Measurements from ENCODE around the gene TRAPPC12.

DNA sequence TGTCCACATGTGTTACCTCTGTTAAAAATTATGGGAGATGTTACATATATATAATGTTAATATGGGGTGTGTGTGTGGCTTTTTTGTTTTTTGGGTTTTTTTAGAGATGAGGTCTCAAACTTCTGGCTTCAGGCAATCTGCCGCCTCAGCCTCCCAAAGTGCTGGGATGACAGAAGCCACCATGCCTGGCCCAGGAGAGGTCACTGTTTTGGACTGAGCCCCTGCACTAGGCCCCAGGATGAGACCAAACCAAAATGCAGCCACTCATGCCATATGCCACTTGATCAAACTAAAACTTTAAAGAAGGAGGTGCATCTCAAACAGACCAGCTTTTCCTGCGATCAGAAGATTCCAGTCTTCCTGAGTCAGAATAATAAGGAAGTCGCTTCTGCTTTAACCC, 137.3 kb downstream of the TRAPPC12 start:
- TF ChIP-seq, protein P1, sequence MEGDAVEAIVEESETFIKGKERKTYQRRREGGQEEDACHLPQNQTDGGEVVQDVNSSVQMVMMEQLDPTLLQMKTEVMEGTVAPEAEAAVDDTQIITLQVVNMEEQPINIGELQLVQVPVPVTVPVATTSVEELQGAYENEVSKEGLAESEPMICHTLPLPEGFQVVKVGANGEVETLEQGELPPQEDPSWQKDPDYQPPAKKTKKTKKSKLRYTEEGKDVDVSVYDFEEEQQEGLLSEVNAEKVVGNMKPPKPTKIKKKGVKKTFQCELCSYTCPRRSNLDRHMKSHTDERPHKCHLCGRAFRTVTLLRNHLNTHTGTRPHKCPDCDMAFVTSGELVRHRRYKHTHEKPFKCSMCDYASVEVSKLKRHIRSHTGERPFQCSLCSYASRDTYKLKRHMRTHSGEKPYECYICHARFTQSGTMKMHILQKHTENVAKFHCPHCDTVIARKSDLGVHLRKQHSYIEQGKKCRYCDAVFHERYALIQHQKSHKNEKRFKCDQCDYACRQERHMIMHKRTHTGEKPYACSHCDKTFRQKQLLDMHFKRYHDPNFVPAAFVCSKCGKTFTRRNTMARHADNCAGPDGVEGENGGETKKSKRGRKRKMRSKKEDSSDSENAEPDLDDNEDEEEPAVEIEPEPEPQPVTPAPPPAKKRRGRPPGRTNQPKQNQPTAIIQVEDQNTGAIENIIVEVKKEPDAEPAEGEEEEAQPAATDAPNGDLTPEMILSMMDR (IDR thresholded peaks at IDR 0.05) = no peak
- no peak for TF ChIP-seq POLR2A (IDR thresholded peaks at IDR 0.05)
- no peak for TF ChIP-seq POLR2AphosphoS5 (IDR thresholded peaks at IDR 0.05; ENCODE audit: insufficient read depth in 1 of 2, low read depth in 1 of 2)

Data from vagina (tissue), 2 donors.